HUES64 (cell line): ENCODE measurements around the gene ETNK1.

Experiments
- H3K27ac ChIP-seq: 2 replicates; pipeline ENCODE4 v1.7.0; 2013; ENCODE audit warnings: low read depth, low read length, inconsistent platforms
- H3K27me3 ChIP-seq: 2 replicates; pipeline ENCODE4 v1.6.1; 2013; ENCODE audit warnings: mild to moderate bottlenecking, low read length; ENCODE audit not compliant: insufficient read depth
- H3K36me3 ChIP-seq: 2 replicates; pipeline ENCODE4 v1.6.1; 2013; ENCODE audit warnings: mild to moderate bottlenecking, low read length; ENCODE audit not compliant: insufficient read depth
- H3K4me1 ChIP-seq: 2 replicates; pipeline ENCODE4 v1.6.1; 2013; ENCODE audit warnings: mild to moderate bottlenecking, low read length, moderate library complexity; ENCODE audit not compliant: insufficient read depth
- H3K4me3 ChIP-seq: 2 replicates; pipeline ENCODE4 v1.5.1; 2013; ENCODE audit warnings: mild to moderate bottlenecking, low read length, moderate library complexity
- H3K9ac ChIP-seq: 2 replicates; pipeline ENCODE4 v1.6.1; 2013; ENCODE audit warnings: mild to moderate bottlenecking, low read depth, low read length
- H3K9me3 ChIP-seq: 2 replicates; pipeline ENCODE4 v1.6.1; 2013; ENCODE audit warnings: low read depth, low read length; ENCODE audit not compliant: insufficient read depth
- WGBS: fragments of 150-250, 120-280 bp; methylation state at CpG from one replicate; pipeline ENCODE4 v1.1.7; 2013; ENCODE audit warnings: missing lambda C conversion rate; 5-methylcytosine and 5-hydroxymethylcytosine counted together

ETNK1 gene

DNA sequence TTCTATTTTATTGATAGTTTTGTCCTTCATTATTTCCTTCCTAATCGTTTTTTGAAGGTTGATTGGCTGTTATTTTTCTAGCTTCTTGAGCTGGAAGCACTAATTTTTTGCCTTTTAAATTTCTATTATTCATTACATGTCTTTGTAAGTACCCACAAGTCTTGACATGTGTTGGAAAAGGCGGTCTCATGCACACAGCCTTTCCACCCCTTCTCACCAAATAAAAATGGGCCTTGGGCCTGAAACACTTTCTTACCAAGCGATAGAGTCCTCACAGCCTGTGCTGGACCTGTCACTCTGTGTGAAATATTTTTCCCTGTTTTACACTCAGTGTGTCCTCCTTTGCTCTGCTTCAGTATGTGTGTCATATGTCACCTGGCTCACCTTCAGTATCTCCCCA is 9.9 kb downstream of the ETNK1 start:
- Histone ChIP-seq H3K36me3 (peaks cover 12% of the 10 kb centered on the region), H3K27me3 (no peaks in the 10 kb centered on the region), H3K9ac (no peak overlapping the region), H3K27ac (no peak overlapping the region), H3K9me3 (no peaks in the 10 kb centered on the region), H3K4me1 (peaks cover 10% of the 10 kb centered on the region), H3K4me3 (no peak overlapping the region)
- 96% methylated on average over 2 of the region's 3 CpGs for WGBS

DNA sequence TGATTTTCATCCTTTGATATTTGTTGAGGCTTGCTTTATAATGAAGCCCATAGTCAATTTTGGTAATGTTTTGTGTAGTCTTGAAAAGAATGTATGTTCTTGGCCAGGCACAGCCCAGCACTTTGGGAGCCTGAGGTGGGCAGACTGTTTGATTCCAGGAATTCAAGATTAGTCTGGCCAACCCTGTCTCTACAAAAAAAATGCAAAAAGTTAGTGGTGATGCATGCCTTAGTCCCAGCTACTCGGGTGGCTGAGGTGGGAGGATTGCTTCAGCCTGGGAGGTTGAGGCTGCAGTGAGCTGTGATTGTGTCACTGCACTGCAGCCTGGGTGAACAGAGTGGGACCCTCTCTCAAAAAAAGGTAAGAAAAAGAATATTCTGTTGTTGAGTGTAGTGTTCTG is 10.8 kb downstream of the ETNK1 start:
- Histone ChIP-seq H3K9ac (no peak overlapping the region), H3K36me3 (peaks cover 12% of the 10 kb centered on the region; the same call in 1 of the 2 replicates), H3K4me3 (no peak overlapping the region), H3K27ac (no peak overlapping the region), H3K4me1 (peaks cover 10% of the 10 kb centered on the region), H3K27me3 (no peaks in the 10 kb centered on the region), H3K9me3 (no peaks in the 10 kb centered on the region)
- 74% methylated on average over 1 of the region's 1 CpG for WGBS

DNA sequence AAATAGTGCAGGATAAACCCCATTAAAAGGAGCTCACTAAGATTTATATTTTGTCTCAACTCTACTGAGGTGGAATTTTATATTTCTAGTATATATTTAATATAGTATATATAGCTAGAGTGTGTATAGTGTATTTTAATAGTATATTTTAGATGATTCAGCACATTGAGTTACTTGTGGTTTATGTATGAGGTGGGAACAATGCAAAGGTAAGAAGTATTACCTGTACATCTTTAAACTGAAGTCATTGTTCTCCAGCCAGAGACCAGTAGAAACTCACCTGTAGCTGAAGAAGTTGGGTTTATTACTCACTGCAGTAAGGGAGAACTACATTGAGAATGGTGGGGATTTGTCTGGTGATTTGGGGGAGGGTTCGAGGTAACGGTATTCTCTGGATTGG is 15.9 kb downstream of the ETNK1 start:
- Histone ChIP-seq H3K27me3 (no peaks in the 10 kb centered on the region), H3K36me3 (peaks cover 16% of the 10 kb centered on the region), H3K4me1 (0 out of 2 replicates have a peak, but pooled peaks cover 8% of the 10 kb centered on the region), H3K27ac (no peak overlapping the region), H3K4me3 (no peak overlapping the region), H3K9me3 (no peaks in the 10 kb centered on the region), H3K9ac (no peak overlapping the region)
- WGBS = 95% methylated on average over 2 of the region's 2 CpGs

GRCh38 chr12:22641353-22642053 is 16.5 kb downstream of the ETNK1 start:
- H3K4me3 ChIP-seq = no peak overlapping the region
- H3K9me3 ChIP-seq = no peaks in the 10 kb centered on the region
- H3K4me1 ChIP-seq = 0 out of 2 replicates have a peak, but pooled peaks cover 7% of the 10 kb centered on the region
- no peak overlapping the region for H3K9ac ChIP-seq
- no peaks in the 10 kb centered on the region for H3K27me3 ChIP-seq
- WGBS = 100% methylated on average over 2 of the region's 3 CpGs
- peaks cover 18% of the 10 kb centered on the region for H3K36me3 ChIP-seq
- H3K27ac ChIP-seq = no peak overlapping the region

- Histone ChIP-seq H3K4me3 (no peak overlapping the region), H3K36me3 (peaks cover 22% of the 10 kb centered on the region), H3K27me3 (no peaks in the 10 kb centered on the region), H3K4me1 (peaks cover 12% of the 10 kb centered on the region), H3K9ac (no peak overlapping the region), H3K27ac (no peak overlapping the region), H3K9me3 (no peaks in the 10 kb centered on the region)
- 91% methylated on average over 3 of the region's 3 CpGs for WGBS
Observed at GRCh38 chr12:22648668-22649067, 23.7 kb downstream of the ETNK1 start.

DNA sequence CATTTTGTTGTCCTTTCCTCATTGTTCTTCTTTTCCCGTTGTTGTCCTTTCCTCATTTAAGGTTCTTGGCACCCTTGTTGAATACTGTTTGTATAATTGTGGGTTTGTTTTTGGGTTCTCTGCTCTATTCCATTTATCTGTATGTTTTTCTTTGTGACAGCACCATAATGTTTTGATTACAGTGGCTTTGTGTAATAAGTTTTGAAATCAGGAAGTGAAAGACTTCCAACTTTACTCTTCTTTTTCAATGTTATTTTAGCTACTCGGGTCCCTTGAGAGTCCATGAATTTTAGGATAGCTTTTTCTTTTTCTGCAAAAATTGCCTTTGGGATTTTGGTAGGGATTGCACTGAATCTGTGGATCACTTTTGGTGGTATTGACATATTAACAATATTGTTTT is 28.1 kb downstream of the ETNK1 start:
- peaks cover 8% of the 10 kb centered on the region; the same call in 1 of the 2 replicates for H3K36me3 ChIP-seq

DNA sequence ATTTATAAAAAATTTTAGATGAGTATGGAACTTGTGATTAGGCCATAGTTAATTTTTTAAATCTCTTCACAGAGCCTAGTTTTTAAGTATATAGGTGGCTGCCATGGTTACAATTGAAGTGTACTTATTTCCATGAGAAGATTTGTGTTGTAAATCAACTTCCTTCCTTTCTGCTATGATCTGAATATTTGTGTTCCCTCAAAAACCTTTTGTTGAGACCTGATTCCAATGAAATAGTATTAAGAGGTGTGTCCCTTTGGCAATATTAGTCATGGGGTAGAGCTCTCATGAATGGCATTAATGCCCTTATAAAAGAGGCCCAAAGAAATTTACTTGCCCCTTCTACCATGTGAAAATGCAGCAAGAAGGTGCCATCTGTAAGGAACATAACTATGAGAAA is 28.8 kb downstream of the ETNK1 start:
- peaks cover 6% of the 10 kb centered on the region; the same call in 1 of the 2 replicates for H3K36me3 ChIP-seq
- H3K4me1 ChIP-seq = peaks cover 12% of the 10 kb centered on the region
- H3K27ac ChIP-seq = no peak overlapping the region
- no peaks in the 10 kb centered on the region for H3K27me3 ChIP-seq
- no peak overlapping the region for H3K4me3 ChIP-seq
- no peak overlapping the region for H3K9ac ChIP-seq
- no peaks in the 10 kb centered on the region for H3K9me3 ChIP-seq

More for the DNA sequence above, 28.1 kb downstream of the ETNK1 start:
- Histone ChIP-seq H3K9ac (no peak overlapping the region), H3K27ac (no peak overlapping the region), H3K4me3 (no peak overlapping the region), H3K9me3 (no peaks in the 10 kb centered on the region), H3K27me3 (no peaks in the 10 kb centered on the region), H3K4me1 (peaks cover 12% of the 10 kb centered on the region)
- WGBS = 83% methylated on average over 1 of the region's 2 CpGs

- Histone ChIP-seq H3K9me3 (no peaks in the 10 kb centered on the region), H3K4me3 (no peak overlapping the region), H3K27ac (no peak overlapping the region), H3K9ac (no peak overlapping the region), H3K36me3 (peaks cover 30% of the 10 kb centered on the region), H3K27me3 (no peaks in the 10 kb centered on the region), H3K4me1 (no peaks in the 10 kb centered on the region)
- WGBS = 95% methylated on average over 5 of the region's 5 CpGs
Observed at GRCh38 chr12:22656376-22656775, 31.4 kb downstream of the ETNK1 start.

DNA sequence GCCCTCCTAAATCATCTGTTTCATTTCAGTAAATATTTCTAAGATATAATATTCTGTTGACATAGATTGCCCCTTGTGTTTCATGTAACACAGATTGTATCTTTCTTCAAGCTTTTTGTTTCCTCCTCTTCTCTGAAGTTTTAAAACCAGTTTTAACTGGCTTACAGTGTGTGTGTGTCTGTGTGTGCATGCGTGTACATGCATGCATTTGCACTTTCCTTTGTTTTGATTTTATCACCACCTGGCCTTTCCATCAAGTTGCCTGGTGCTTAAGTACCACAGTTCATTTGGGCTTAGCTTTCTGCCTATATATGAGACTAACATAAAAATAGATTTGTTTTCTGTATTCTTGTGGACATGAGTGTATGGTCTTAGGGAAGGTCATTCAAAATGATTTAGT is 31.9 kb downstream of the ETNK1 start:
- 100% methylated on average over 1 of the region's 1 CpG for WGBS
- Histone ChIP-seq H3K36me3 (peaks cover 33% of the 10 kb centered on the region), H3K4me3 (no peak overlapping the region), H3K27me3 (no peaks in the 10 kb centered on the region), H3K9ac (no peak overlapping the region), H3K4me1 (no peaks in the 10 kb centered on the region), H3K27ac (no peak overlapping the region), H3K9me3 (no peaks in the 10 kb centered on the region)

- Histone ChIP-seq H3K4me1 (no peaks in the 10 kb centered on the region), H3K36me3 (peaks cover 33% of the 10 kb centered on the region), H3K9ac (no peak overlapping the region), H3K4me3 (no peak overlapping the region), H3K9me3 (no peaks in the 10 kb centered on the region), H3K27me3 (no peaks in the 10 kb centered on the region), H3K27ac (no peak overlapping the region)
- WGBS = no CpG with 5 or more reads among the region's 1 CpG
Observed at GRCh38 chr12:22657538-22657937, 32.6 kb downstream of the ETNK1 start.

GRCh38 chr12:22658214-22658613 is 33.2 kb downstream of the ETNK1 start:
- Histone ChIP-seq H3K27ac (no peak overlapping the region), H3K27me3 (no peaks in the 10 kb centered on the region), H3K4me3 (no peak overlapping the region), H3K4me1 (no peaks in the 10 kb centered on the region), H3K36me3 (peaks cover 40% of the 10 kb centered on the region), H3K9ac (no peak overlapping the region), H3K9me3 (no peaks in the 10 kb centered on the region)
- 96% methylated on average over 2 of the region's 2 CpGs for WGBS

GRCh38 chr12:22662356-22662755 is 37.4 kb downstream of the ETNK1 start:
- Histone ChIP-seq H3K9ac (no peak overlapping the region), H3K9me3 (no peaks in the 10 kb centered on the region), H3K4me3 (no peak overlapping the region), H3K4me1 (no peaks in the 10 kb centered on the region), H3K36me3 (peaks cover 67% of the 10 kb centered on the region), H3K27me3 (no peaks in the 10 kb centered on the region), H3K27ac (no peak overlapping the region)
- WGBS = 97% methylated on average over 1 of the region's 1 CpG
